ENCODE data around the gene ATP7A. TPM values are rescaled to one million over a fixed set of nuclear protein-coding genes. Genes with fewer than 3 reads are reported as not detected.
A peak's percentile ranks its signal among the peaks of the same experiment; 100 is the strongest.

The ATP7A gene
- 1.7 and 2.5 TPM in 2 replicates for polyA plus RNA-seq (2012; rRNA removed)
- polyA plus RNA-seq (2012; cell fraction: cytosol; rRNA removed), result 3.2 and 3.5 TPM in 2 replicates
- 1.2 and 2.5 TPM in 2 replicates for polyA plus RNA-seq (2012; cell fraction: nucleus; rRNA removed)

DNA sequence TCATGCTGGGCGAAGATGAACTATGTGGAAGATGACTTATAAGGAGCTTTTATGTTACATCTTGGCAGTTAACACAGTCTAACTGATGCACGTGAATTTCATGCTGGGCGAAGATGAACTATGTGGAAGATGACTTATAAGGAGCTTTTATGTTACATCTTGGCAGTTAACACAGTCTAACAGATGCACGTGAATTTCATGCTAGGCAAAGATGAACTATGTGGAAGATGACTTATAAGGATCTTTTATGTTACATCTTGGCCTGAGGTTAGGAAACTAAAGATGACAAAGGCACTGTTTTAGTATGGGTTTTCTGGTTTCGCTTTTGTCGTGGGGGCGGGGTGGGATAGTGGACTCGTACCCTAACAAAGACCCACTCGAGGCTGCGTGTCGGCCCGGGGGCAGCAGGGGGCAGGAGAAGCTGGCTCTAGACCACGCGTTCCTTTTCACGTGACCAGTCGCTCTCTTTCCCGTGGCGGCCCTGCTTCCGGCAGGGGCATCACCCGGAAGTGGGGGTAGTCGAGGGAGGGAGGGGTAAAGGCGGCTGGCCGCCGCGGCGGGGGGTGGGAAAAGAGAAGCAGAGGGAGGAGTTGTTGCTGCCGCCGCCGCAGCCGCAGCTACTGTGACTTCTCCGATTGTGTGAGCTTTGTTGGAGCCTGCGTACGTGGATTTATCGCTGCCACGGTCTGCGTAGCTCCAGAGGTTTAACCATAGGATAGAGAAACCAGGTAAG, at the start of gene ATP7A:
Gene ATP7A, plus strand, starts transcription at position 586 of the 733 bp plus-strand sequence. CDS start 60,949 bp downstream, outside the sequence.
- H3K27ac ChIP-seq (ENCODE audit: low read depth in 2 of 2, low read length in 1 of 2), result peak within 1 kb of the TSS; percentile 69 to 80
- H3K9me2 ChIP-seq, result no peaks in the 10 kb centered on the region
- H3K27me3 ChIP-seq (ENCODE audit: insufficient read depth), result no peaks in the 10 kb centered on the region
- peak within 1 kb of the TSS; percentile 68 for H3K9ac ChIP-seq
- no peaks in the 10 kb centered on the region for H3K79me2 ChIP-seq (ENCODE audit: insufficient read depth)
- H3K9me3 ChIP-seq, result no peaks in the 10 kb centered on the region
- POLR2A ChIA-PET, result interaction anchor here (1.4 kb wide), 1 partner anchor 11 kb away, joined by 8 read pairs; the partner anchor contains the start of gene COX7B
- H3F3A ChIP-seq (replicated peaks; ENCODE audit: insufficient read depth), result peaks cover 16% of the 10 kb centered on the region
- peaks cover 0 to 3% of the 10 kb centered on the region in 2 experiments; a peak in 2 of 4 replicates for H3K4me1 ChIP-seq (ENCODE audit: control insufficient read depth in 1 of 2, insufficient read depth in 2 of 2, low read depth in 1 of 2, low read length in 1 of 2)
- no peaks in the 10 kb centered on the region for H4K20me1 ChIP-seq (ENCODE audit: insufficient read depth)
- peak within 1 kb of the TSS; percentile 92 for H2AFZ ChIP-seq (ENCODE audit: low read depth)
- peaks cover 0 to 3% of the 10 kb centered on the region in 2 experiments for H3K36me3 ChIP-seq (replicated peaks in 1 of 2; ENCODE audit: control insufficient read depth in 1 of 2, insufficient read depth in 2 of 2, low read length in 1 of 2)
- DNase-seq, result peak; percentile 92
- CTCF ChIA-PET, result interaction anchor here (0.6 to 2.8 kb wide), 11 partner anchors 10 to 195 kb away, joined by 3 to 18 read pairs (median 5); partner anchors contain the start of gene COX7B
- 9% methylated on average over 26 of the region's 36 CpGs for WGBS (ENCODE audit: low lambda C conversion rate)
- peak within 1 kb of the TSS; percentile 77 to 80 for H3K4me3 ChIP-seq (ENCODE audit: low read depth in 2 of 2, low read length in 1 of 2)
- H3K4me2 ChIP-seq, result peak within 1 kb of the TSS; percentile 89
- TF ChIP-seq ZBTB33 (IDR thresholded peaks at IDR 0.05; ENCODE audit: borderline replicate concordance, low read depth), result 0 out of 2 replicates have a peak, but pooled peaks have one; percentile 14
- TF ChIP-seq TCF12 (IDR thresholded peaks at IDR 0.05), result 0 out of 2 replicates have a peak, but pooled peaks have one; percentile 29
- no peak for TF ChIP-seq FOXM1 (IDR thresholded peaks at IDR 0.05; ENCODE audit: low read depth)
- TF ChIP-seq, protein P1, sequence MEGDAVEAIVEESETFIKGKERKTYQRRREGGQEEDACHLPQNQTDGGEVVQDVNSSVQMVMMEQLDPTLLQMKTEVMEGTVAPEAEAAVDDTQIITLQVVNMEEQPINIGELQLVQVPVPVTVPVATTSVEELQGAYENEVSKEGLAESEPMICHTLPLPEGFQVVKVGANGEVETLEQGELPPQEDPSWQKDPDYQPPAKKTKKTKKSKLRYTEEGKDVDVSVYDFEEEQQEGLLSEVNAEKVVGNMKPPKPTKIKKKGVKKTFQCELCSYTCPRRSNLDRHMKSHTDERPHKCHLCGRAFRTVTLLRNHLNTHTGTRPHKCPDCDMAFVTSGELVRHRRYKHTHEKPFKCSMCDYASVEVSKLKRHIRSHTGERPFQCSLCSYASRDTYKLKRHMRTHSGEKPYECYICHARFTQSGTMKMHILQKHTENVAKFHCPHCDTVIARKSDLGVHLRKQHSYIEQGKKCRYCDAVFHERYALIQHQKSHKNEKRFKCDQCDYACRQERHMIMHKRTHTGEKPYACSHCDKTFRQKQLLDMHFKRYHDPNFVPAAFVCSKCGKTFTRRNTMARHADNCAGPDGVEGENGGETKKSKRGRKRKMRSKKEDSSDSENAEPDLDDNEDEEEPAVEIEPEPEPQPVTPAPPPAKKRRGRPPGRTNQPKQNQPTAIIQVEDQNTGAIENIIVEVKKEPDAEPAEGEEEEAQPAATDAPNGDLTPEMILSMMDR (IDR thresholded peaks at IDR 0.05), result peak; percentile 67
- TF ChIP-seq JUND (IDR thresholded peaks at IDR 0.05), result no peak
- TF ChIP-seq YY1 (IDR thresholded peaks at IDR 0.05; ENCODE audit: low read depth), result no peak
- TF ChIP-seq CHD2 (IDR thresholded peaks at IDR 0.05; ENCODE audit: low read length, partially characterized antibody), result peak; percentile 76
- peak; percentile 72 for TF ChIP-seq RAD21 (IDR thresholded peaks at IDR 0.05; ENCODE audit: low read length)
- no peak for TF ChIP-seq NRF1 (IDR thresholded peaks at IDR 0.05; ENCODE audit: low read depth, low read length)
- peak; percentile 72; the same call in 1 of the 2 replicates for TF ChIP-seq SIN3A (IDR thresholded peaks at IDR 0.05; ENCODE audit: borderline replicate concordance, low read depth, low read length)
- no peak for TF ChIP-seq IRF3 (IDR thresholded peaks at IDR 0.05; ENCODE audit: low read depth, low read length)
- TF ChIP-seq FOXJ3 (CRISPR knock-in tag; IDR thresholded peaks at IDR 0.05), result no peak
- no peak for TF ChIP-seq EZH2phosphoT487 (IDR thresholded peaks at IDR 0.05; ENCODE audit: borderline replicate concordance, low read depth)
- no peak for TF ChIP-seq MEF2A (IDR thresholded peaks at IDR 0.05; ENCODE audit: borderline replicate concordance, low read depth)
- TF ChIP-seq RXRA (IDR thresholded peaks at IDR 0.05; ENCODE audit: borderline replicate concordance, low read depth), result 0 out of 2 replicates have a peak, but pooled peaks have one; percentile 60
- TF ChIP-seq NFIC (IDR thresholded peaks at IDR 0.05; ENCODE audit: borderline replicate concordance), result 0 out of 2 replicates have a peak, but pooled peaks have one; percentile 13
- TF ChIP-seq ELF1 (IDR thresholded peaks at IDR 0.05), result peak; percentile 94
- no peak; the same call in 1 of the 2 replicates for TF ChIP-seq FOSL2 (IDR thresholded peaks at IDR 0.05; ENCODE audit: borderline replicate concordance, low read depth)
- no peak for TF ChIP-seq RCOR1 (IDR thresholded peaks at IDR 0.05; ENCODE audit: low read length)
- peak; percentile 39; the same call in 1 of the 2 replicates for TF ChIP-seq MXI1 (IDR thresholded peaks at IDR 0.05; ENCODE audit: low read depth, low read length)
- peak; percentile 28; the same call in 1 of the 2 replicates for TF ChIP-seq POLR2AphosphoS5 (IDR thresholded peaks at IDR 0.05; ENCODE audit: low read depth, low read length)
- peak; percentile 28 for TF ChIP-seq PBX3 (IDR thresholded peaks at IDR 0.05)
- peak; percentile 11 to 36; a peak in 1 of 4 replicates for TF ChIP-seq EP300 (IDR thresholded peaks at IDR 0.05; ENCODE audit: borderline replicate concordance in 1 of 2, low read depth in 1 of 2, low read length in 1 of 2)
- TF ChIP-seq GATA2 (CRISPR knock-in tag; IDR thresholded peaks at IDR 0.05), result no peak
- peak; percentile 57 for TF ChIP-seq USF2 (IDR thresholded peaks at IDR 0.05; ENCODE audit: borderline replicate concordance, low read depth, low read length)
- peak; percentile 29; the same call in 1 of the 2 replicates for TF ChIP-seq TAF1 (IDR thresholded peaks at IDR 0.05; ENCODE audit: borderline replicate concordance, low read depth, low read length)
